Hepatocyte (in vitro differentiated cells): ENCODE results near the gene UROC1. TPM values are rescaled to one million over a fixed set of nuclear protein-coding genes. Genes with fewer than 3 reads are reported as not detected.

Experiments
- DNase-seq: peaks from one replicate; pipeline ENCODE4 v3.0.0-alpha.2; 2016; ENCODE audit warnings: low spot score
- H2AFZ ChIP-seq: fragments of 200-600 bp; sonication (generic); 2 replicates; pipeline ENCODE4 v1.6.0; 2016; ENCODE audit warnings: antibody characterized with exemption, mild to moderate bottlenecking
- H3K27ac ChIP-seq: fragments of 200-600 bp; sonication (generic); 2 replicates; pipeline ENCODE4 v1.5.1; 2016; ENCODE audit warnings: mild to moderate bottlenecking
- H3K27me3 ChIP-seq: fragments of 200-600 bp; sonication (generic); 2 replicates; pipeline ENCODE4 v1.6.1; 2016
- H3K36me3 ChIP-seq: fragments of 200-600 bp; sonication (generic); replicated peaks from 2 replicates; pipeline ENCODE4 v1.5.1; 2016; ENCODE audit warnings: low read depth; ENCODE audit not compliant: insufficient read depth
- H3K4me1 ChIP-seq: fragments of 200-600 bp; sonication (generic); 2 replicates; pipeline ENCODE4 v1.5.1; 2016; ENCODE audit warnings: mild to moderate bottlenecking, moderate library complexity; ENCODE audit not compliant: insufficient read depth
- H3K4me2 ChIP-seq: fragments of 200-600 bp; sonication (generic); 2 replicates; pipeline ENCODE4 v1.6.0; 2016
- H3K4me3 ChIP-seq: fragments of 200-600 bp; sonication (generic); 2 replicates; pipeline ENCODE4 v1.5.1; 2016; ENCODE audit warnings: mild to moderate bottlenecking
- H3K79me2 ChIP-seq: fragments of 200-600 bp; sonication (generic); 2 replicates; pipeline ENCODE4 v1.6.0; 2017; ENCODE audit warnings: mild to moderate bottlenecking
- H3K9me2 ChIP-seq: fragments of 200-600 bp; sonication (generic); replicated peaks from 2 replicates; pipeline ENCODE4 v1.6.0; 2017; ENCODE audit warnings: mild to moderate bottlenecking; ENCODE audit not compliant: insufficient read depth
- H3K9me3 ChIP-seq: fragments of 200-600 bp; sonication (generic); 2 replicates; pipeline ENCODE4 v1.5.1; 2016; ENCODE audit warnings: low read depth, mild to moderate bottlenecking
- H4K20me1 ChIP-seq: fragments of 200-600 bp; sonication (generic); 2 replicates; pipeline ENCODE4 v1.6.0; 2016; ENCODE audit warnings: mild to moderate bottlenecking; ENCODE audit not compliant: insufficient read depth, poor library complexity, severe bottlenecking
- CTCF ChIP-seq: fragments of 200-600 bp; sonication (generic); IDR thresholded peaks from 2 replicates; pipeline ENCODE4 v1.5.1; 2016; ENCODE audit warnings: antibody characterized with exemption, mild to moderate bottlenecking; ENCODE audit not compliant: poor library complexity
- EZH2 ChIP-seq: fragments of 200-600 bp; sonication (generic); IDR thresholded peaks from 2 replicates; pipeline ENCODE4 v1.6.1; 2016; ENCODE audit warnings: antibody characterized with exemption, mild to moderate bottlenecking, borderline replicate concordance
- EZH2phosphoT487 ChIP-seq: fragments of 200-600 bp; sonication (generic); IDR thresholded peaks from one replicate; pipeline ENCODE4 v1.6.1; 2018; ENCODE audit warnings: antibody characterized with exemption, mild to moderate bottlenecking, low read depth, moderate library complexity; ENCODE audit not compliant: unreplicated experiment, severe bottlenecking
- WGBS: methylation state at CpG from one replicate; pipeline ENCODE4 v1.1.6; 2016; ENCODE audit warnings: low lambda C conversion rate; ENCODE audit errors: missing lambda C conversion rate; 5-methylcytosine and 5-hydroxymethylcytosine counted together
- polyA plus RNA-seq: library from polyadenylated mRNA; unstranded; fragments of >200 nt; fragmentation: Nextera tagmentation; extraction: Ambion mirVana; gene quantifications from 2 replicates; pipeline ENCODE4 v1.2.1, GENCODE V29; 2016
- total RNA-seq: library from RNA; depleted of rRNA; stranded (reverse); fragments of >200 nt; gene quantifications from 2 replicates; pipeline ENCODE4 v1.2.3, GENCODE V29; 2014

The UROC1 gene
- total and polyA plus RNA-seq, 2 experiments from 2014 or later, result 2.3 to 4.2 TPM

GRCh38 chr3:126446301-126446700 lies 71.3 kb downstream of the UROC1 start:
- no peak for TF ChIP-seq EZH2phosphoT487
- TF ChIP-seq EZH2, result no peak
- TF ChIP-seq CTCF, result no peak
- Histone ChIP-seq H2AFZ (no peak overlapping the region), H3K9me2 (no peaks in the 10 kb centered on the region), H3K36me3 (no peaks in the 10 kb centered on the region), H3K27me3 (no peaks in the 10 kb centered on the region), H4K20me1 (no peaks in the 10 kb centered on the region), H3K4me3 (no peak overlapping the region), H3K27ac (no peak overlapping the region), H3K9me3 (no peaks in the 10 kb centered on the region), H3K4me1 (no peaks in the 10 kb centered on the region), H3K79me2 (no peaks in the 10 kb centered on the region), H3K4me2 (no peak overlapping the region)
- 75% methylated on average over 8 of the region's 8 CpGs for WGBS
- no peak for DNase-seq

GRCh38 chr3:126445506-126445905 lies 72.1 kb downstream of the UROC1 start:
- Histone ChIP-seq H3K4me1 (no peaks in the 10 kb centered on the region), H4K20me1 (no peaks in the 10 kb centered on the region), H3K9me2 (no peaks in the 10 kb centered on the region), H3K36me3 (no peaks in the 10 kb centered on the region), H3K4me3 (no peak overlapping the region), H2AFZ (no peak overlapping the region), H3K4me2 (peak overlapping the region; percentile 11), H3K9me3 (no peaks in the 10 kb centered on the region), H3K27ac (peak overlapping the region; percentile 28), H3K79me2 (no peaks in the 10 kb centered on the region), H3K27me3 (no peaks in the 10 kb centered on the region)
- 77% methylated on average over 5 of the region's 5 CpGs for WGBS
- no peak for TF ChIP-seq CTCF
- TF ChIP-seq EZH2phosphoT487, result no peak
- TF ChIP-seq EZH2, result no peak
- DNase-seq, result no peak

DNA sequence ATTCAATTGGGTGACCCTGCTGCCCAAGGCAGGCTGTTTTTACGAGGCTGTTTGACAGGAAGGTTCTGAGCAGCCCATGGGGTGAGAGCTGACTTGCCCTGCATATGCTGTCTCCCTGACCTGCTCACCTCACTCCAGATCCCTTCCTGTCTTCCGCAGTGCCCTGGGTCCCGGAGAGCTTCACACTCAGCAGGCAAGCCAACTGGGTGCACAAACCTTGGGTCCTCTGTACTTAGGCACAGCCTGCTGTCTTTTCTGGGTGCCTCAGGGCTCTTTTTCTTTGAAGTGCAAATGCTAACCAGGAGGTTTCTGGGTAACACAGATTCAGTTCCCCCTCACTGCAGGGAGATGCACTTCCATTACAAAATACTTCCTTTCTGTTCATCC lies 74.7 kb downstream of the UROC1 start:
- Histone ChIP-seq H3K79me2 (no peaks in the 10 kb centered on the region), H4K20me1 (no peaks in the 10 kb centered on the region), H3K9me3 (no peaks in the 10 kb centered on the region), H3K9me2 (no peaks in the 10 kb centered on the region), H3K36me3 (no peaks in the 10 kb centered on the region), H3K4me3 (no peak overlapping the region), H3K27me3 (no peaks in the 10 kb centered on the region), H2AFZ (no peak overlapping the region), H3K4me2 (no peak overlapping the region), H3K4me1 (no peaks in the 10 kb centered on the region), H3K27ac (no peak overlapping the region)
- TF ChIP-seq EZH2 (no peak), EZH2phosphoT487 (no peak), CTCF (no peak)
- WGBS, result 83% methylated on average over 3 of the region's 3 CpGs
- no peak for DNase-seq
